HepG2 (cell line): Measurements from ENCODE around the gene IDH3G. TPM values are rescaled to one million over a fixed set of nuclear protein-coding genes. Genes with fewer than 3 reads are reported as not detected.

Experiments used
- ATAC-seq: fragments of 200-7000 bp; cut with Tn5 transposase; 3 replicates; pipeline ENCODE4 v1.9.1; 2020; ENCODE audit warnings: mild to moderate bottlenecking, moderate library complexity
- BruUV-seq: library from RNA; stranded (reverse); fragments of 400-500 nt; replicated peaks from 2 replicates; lab custom pipeline; 2021; lab: Mats Ljungman, UMichigan
- CTCF ChIA-PET: fragments of 300-600 bp; formaldehyde crosslinking; extraction: SDS; loops from one replicate; lab custom pipeline; 2021; ENCODE audit warnings: low total read pairs, inconsistent platforms, low intra/inter-chr PET ratio; lab: Yijun Ruan, JAX
- POLR2A ChIA-PET: fragments of 350-600 bp; sonication (Branson Sonifier 250); formaldehyde crosslinking; loops from one replicate; lab custom pipeline; 2020; ENCODE audit warnings: antibody characterized with exemption, inconsistent platforms; lab: Yijun Ruan, JAX
- DNase-seq: peaks from one replicate; pipeline ENCODE4 v3.0.0-alpha.2; 2015; ENCODE audit warnings: low spot score
- FAIRE-seq: peaks from 3 replicates; lab custom pipeline; 2011; peaks lifted over from hg19 to GRCh38; lab: Jason Lieb, UNC
- H2AFZ ChIP-seq: one replicate; pipeline ENCODE4 v1.6.1; 2011; ENCODE audit warnings: low read length, inconsistent platforms
- H3K27ac ChIP-seq: fragments of 300-600 bp; 3 replicates; pipeline ENCODE4 v1.8.0; 2011; ENCODE audit warnings: mixed run types, mild to moderate bottlenecking, mixed read lengths, low read length, inconsistent platforms; ENCODE audit not compliant: insufficient read depth; ENCODE audit errors: extremely low read length
- H3K27me3 ChIP-seq, 2 experiments: fragments of 200-600 bp in 1 of 2; 2 replicates in 1 of 2; 3 replicates in 1 of 2; pipeline versions ENCODE4 v1.6.0 to v1.8.0; 2011; ENCODE audit warnings: low read length in 2 of 2, mild to moderate bottlenecking in 2 of 2, moderate library complexity in 2 of 2, inconsistent platforms in 1 of 2; ENCODE audit not compliant: insufficient read depth in 2 of 2, control insufficient read depth in 1 of 2
- H3K36me3 ChIP-seq, 2 experiments: fragments of 200-600 bp in 1 of 2; replicated peaks in 1 of 2; 2 replicates in 1 of 2; 3 replicates in 1 of 2; pipeline versions ENCODE4 v1.5.1 to v1.8.0; 2011; ENCODE audit warnings: low read length in 2 of 2, inconsistent platforms in 1 of 2; ENCODE audit not compliant: insufficient read depth in 2 of 2, control insufficient read depth in 1 of 2
- H3K4me1 ChIP-seq: 2 replicates; pipeline ENCODE4 v1.5.1; 2012; ENCODE audit warnings: low read length, inconsistent platforms; ENCODE audit not compliant: insufficient read depth
- H3K4me2 ChIP-seq: 2 replicates; pipeline ENCODE4 v1.6.0; 2011; ENCODE audit warnings: low read depth, low read length, inconsistent platforms
- H3K4me3 ChIP-seq, 3 experiments: fragments of 200-600 bp in 1 of 3; sonication (generic), shearing (Covaris generic) in 1 of 3; replicated peaks in 1 of 3; 2 replicates each; pipeline ENCODE4 v1.5.1; 2011 to 2016; ENCODE audit warnings: low read length in 3 of 3, inconsistent platforms in 2 of 3, low read depth in 2 of 3, mild to moderate bottlenecking in 2 of 3, control low read depth in 1 of 3, mixed read lengths in 1 of 3; ENCODE audit not compliant: insufficient read depth in 1 of 3
- H3K79me2 ChIP-seq: one replicate; pipeline ENCODE4 v1.6.1; 2011; ENCODE audit warnings: low read length, inconsistent platforms; ENCODE audit not compliant: insufficient read depth
- H3K9ac ChIP-seq: 2 replicates; pipeline ENCODE4 v1.6.0; 2011; ENCODE audit warnings: mild to moderate bottlenecking, low read depth, low read length, inconsistent platforms; ENCODE audit not compliant: insufficient read depth
- H3K9me3 ChIP-seq: 2 replicates; pipeline ENCODE4 v1.5.1; 2012; ENCODE audit warnings: mild to moderate bottlenecking, low read length
- H4K20me1 ChIP-seq: 2 replicates; pipeline ENCODE4 v1.6.0; 2011; ENCODE audit warnings: inconsistent platforms, mild to moderate bottlenecking, low read length, moderate library complexity; ENCODE audit not compliant: insufficient read depth
- ARHGAP35 ChIP-seq: sonication (generic); formaldehyde crosslinking; IDR thresholded peaks from 2 replicates; pipeline ENCODE4 v1.9.0; 2022; ENCODE audit warnings: mild to moderate bottlenecking, inconsistent platforms, moderate library complexity, missing genetic modification reagents, borderline replicate concordance
- ELF3 ChIP-seq: IDR thresholded peaks from 2 replicates; pipeline ENCODE4 v1.6.1; 2016; ENCODE audit warnings: missing genetic modification reagents, missing compliant biosample characterization
- SNAI1 ChIP-seq: sonication (generic); formaldehyde crosslinking; IDR thresholded peaks from 2 replicates; pipeline ENCODE4 v1.5.0; 2020; ENCODE audit warnings: mild to moderate bottlenecking, missing genetic modification reagents, borderline replicate concordance
- TOPORS ChIP-seq: sonication (generic); formaldehyde crosslinking; IDR thresholded peaks from 2 replicates; pipeline ENCODE4 v1.8.0; 2023; ENCODE audit warnings: mild to moderate bottlenecking, missing genetic modification reagents
- ZNF33A ChIP-seq: sonication (generic); formaldehyde crosslinking; IDR thresholded peaks from 2 replicates; pipeline ENCODE4 v1.5.1; 2020; ENCODE audit warnings: missing genetic modification reagents, mild to moderate bottlenecking, moderate library complexity, borderline replicate concordance
- ZNF460 ChIP-seq: sonication (generic); formaldehyde crosslinking; IDR thresholded peaks from 2 replicates; pipeline ENCODE4 v1.5.1; 2020; ENCODE audit warnings: missing genetic modification reagents, mild to moderate bottlenecking, borderline replicate concordance
- WGBS: methylation state at CpG from one replicate; pipeline ENCODE4 v1.1.6; 2017; ENCODE audit warnings: low lambda C conversion rate; 5-methylcytosine and 5-hydroxymethylcytosine counted together
- in situ Hi-C: cut with HindIII; loops from 2 replicates; pipeline ENCODE4 v1.10.0; 2017; ENCODE audit warnings: low pct_unique_long_range_greater_than_20kb; ENCODE audit not compliant: extremely low pct_ligation_motif_present
- intact Hi-C: fragments of 100-400 bp; cut with micrococcal nuclease; formaldehyde crosslinking; loops from one replicate; pipeline ENCODE4 v1.10.0; 2022; ENCODE audit not compliant: unreplicated experiment
- polyA plus RNA-seq, 8 experiments: library from polyadenylated mRNA; depleted of rRNA in 3 of 8; stranded (reverse) in 7 of 8; unstranded in 1 of 8; fragments of >200 nt; fragmentation: Illumina TruSeq in 4 of 8; extraction: Trizol in 4 of 8; gene quantifications; 2 replicates each; pipeline versions ENCODE4 v1.2.1 to v1.2.3, GENCODE V29; 2011 to 2016; ENCODE audit warnings: low read depth in 4 of 8, missing spikeins in 1 of 8, mixed read lengths in 1 of 8; ENCODE audit not compliant: insufficient read depth in 1 of 8
- total RNA-seq, 5 experiments: library from RNA; depleted of rRNA; stranded (reverse); fragments of >200 nt; fragmentation: Illumina TruSeq; extraction: Trizol; gene quantifications; 2 replicates each; pipeline ENCODE4 v1.2.3, GENCODE V29; 2016; ENCODE audit warnings: low read depth in 1 of 5
- TF ChIP-seq, protein P1 (sequence below): sonication (generic); formaldehyde crosslinking; IDR thresholded peaks from 2 replicates; pipeline ENCODE4 v1.4.0; 2020; ENCODE audit warnings: missing genetic modification reagents
- TF ChIP-seq, protein P2 (sequence below): sonication (generic); formaldehyde crosslinking; IDR thresholded peaks from 2 replicates; pipeline ENCODE4 v1.5.0; 2020; ENCODE audit warnings: mild to moderate bottlenecking, missing genetic modification reagents, borderline replicate concordance

Gene IDH3G
- total and polyA plus RNA-seq, 2 of the 13 experiments (the other 11 are each of a cell fraction or from before 2014, with no cell fraction given) = 18.7 to 35.5 TPM

DNA sequence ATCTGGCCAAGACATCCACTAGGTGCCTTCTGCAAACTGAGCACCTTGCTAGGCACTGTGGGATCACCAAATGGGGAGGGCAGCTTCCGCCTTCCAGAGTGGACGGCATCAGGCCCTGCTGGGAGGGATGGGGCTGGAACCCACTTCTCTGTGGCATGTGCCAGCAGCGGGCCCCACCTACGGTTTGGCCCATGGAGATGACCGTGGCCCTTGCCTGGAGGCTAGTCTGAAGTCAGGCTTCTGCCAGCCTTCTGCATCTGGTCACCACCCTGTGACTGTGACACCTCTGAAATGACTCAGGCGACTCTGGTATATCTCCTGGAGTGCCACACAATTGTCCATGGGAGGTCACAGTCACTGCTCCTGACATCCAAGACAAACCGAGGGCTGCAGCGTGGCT is 7.5 kb upstream of the IDH3G start:
- Histone ChIP-seq H3K4me2 (no peak overlapping the region), H3K9me3 (no peaks in the 10 kb centered on the region), H3K27ac (no peak overlapping the region), H3K27me3 (peaks cover 2 to 22% of the 10 kb centered on the region in 2 experiments; a peak in 3 of 5 replicates), H3K4me1 (0 out of 2 replicates have a peak, but pooled peaks cover under 1% of the 10 kb centered on the region), H3K4me3 (no peak overlapping the region), H4K20me1 (no peaks in the 10 kb centered on the region), H2AFZ (no peak overlapping the region), H3K9ac (no peak overlapping the region), H3K79me2 (no peaks in the 10 kb centered on the region), H3K36me3 (peaks cover 0 to 2% of the 10 kb centered on the region in 2 experiments; a peak in 1 of 5 replicates)
- no peak for TF ChIP-seq SNAI1 (CRISPR knock-in tag)
- no peak for TF ChIP-seq ARHGAP35
- TF ChIP-seq, protein P1, sequence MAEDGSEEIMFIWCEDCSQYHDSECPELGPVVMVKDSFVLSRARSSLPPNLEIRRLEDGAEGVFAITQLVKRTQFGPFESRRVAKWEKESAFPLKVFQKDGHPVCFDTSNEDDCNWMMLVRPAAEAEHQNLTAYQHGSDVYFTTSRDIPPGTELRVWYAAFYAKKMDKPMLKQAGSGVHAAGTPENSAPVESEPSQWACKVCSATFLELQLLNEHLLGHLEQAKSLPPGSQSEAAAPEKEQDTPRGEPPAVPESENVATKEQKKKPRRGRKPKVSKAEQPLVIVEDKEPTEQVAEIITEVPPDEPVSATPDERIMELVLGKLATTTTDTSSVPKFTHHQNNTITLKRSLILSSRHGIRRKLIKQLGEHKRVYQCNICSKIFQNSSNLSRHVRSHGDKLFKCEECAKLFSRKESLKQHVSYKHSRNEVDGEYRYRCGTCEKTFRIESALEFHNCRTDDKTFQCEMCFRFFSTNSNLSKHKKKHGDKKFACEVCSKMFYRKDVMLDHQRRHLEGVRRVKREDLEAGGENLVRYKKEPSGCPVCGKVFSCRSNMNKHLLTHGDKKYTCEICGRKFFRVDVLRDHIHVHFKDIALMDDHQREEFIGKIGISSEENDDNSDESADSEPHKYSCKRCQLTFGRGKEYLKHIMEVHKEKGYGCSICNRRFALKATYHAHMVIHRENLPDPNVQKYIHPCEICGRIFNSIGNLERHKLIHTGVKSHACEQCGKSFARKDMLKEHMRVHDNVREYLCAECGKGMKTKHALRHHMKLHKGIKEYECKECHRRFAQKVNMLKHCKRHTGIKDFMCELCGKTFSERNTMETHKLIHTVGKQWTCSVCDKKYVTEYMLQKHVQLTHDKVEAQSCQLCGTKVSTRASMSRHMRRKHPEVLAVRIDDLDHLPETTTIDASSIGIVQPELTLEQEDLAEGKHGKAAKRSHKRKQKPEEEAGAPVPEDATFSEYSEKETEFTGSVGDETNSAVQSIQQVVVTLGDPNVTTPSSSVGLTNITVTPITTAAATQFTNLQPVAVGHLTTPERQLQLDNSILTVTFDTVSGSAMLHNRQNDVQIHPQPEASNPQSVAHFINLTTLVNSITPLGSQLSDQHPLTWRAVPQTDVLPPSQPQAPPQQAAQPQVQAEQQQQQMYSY (CRISPR knock-in tag) = no peak
- TF ChIP-seq ZNF460 (CRISPR knock-in tag) = no peak
- TF ChIP-seq ELF3 (CRISPR knock-in tag) = no peak
- TF ChIP-seq, protein P2, sequence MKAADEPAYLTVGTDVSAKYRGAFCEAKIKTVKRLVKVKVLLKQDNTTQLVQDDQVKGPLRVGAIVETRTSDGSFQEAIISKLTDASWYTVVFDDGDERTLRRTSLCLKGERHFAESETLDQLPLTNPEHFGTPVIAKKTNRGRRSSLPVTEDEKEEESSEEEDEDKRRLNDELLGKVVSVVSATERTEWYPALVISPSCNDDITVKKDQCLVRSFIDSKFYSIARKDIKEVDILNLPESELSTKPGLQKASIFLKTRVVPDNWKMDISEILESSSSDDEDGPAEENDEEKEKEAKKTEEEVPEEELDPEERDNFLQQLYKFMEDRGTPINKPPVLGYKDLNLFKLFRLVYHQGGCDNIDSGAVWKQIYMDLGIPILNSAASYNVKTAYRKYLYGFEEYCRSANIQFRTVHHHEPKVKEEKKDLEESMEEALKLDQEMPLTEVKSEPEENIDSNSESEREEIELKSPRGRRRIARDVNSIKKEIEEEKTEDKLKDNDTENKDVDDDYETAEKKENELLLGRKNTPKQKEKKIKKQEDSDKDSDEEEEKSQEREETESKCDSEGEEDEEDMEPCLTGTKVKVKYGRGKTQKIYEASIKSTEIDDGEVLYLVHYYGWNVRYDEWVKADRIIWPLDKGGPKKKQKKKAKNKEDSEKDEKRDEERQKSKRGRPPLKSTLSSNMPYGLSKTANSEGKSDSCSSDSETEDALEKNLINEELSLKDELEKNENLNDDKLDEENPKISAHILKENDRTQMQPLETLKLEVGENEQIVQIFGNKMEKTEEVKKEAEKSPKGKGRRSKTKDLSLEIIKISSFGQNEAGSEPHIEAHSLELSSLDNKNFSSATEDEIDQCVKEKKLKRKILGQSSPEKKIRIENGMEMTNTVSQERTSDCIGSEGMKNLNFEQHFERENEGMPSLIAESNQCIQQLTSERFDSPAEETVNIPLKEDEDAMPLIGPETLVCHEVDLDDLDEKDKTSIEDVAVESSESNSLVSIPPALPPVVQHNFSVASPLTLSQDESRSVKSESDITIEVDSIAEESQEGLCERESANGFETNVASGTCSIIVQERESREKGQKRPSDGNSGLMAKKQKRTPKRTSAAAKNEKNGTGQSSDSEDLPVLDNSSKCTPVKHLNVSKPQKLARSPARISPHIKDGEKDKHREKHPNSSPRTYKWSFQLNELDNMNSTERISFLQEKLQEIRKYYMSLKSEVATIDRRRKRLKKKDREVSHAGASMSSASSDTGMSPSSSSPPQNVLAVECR = no peak
- no peak for TF ChIP-seq TOPORS
- no peak for TF ChIP-seq ZNF33A (CRISPR knock-in tag)
- POLR2A ChIA-PET = no interaction called here
- CTCF ChIA-PET = no interaction called here
- no peak for FAIRE-seq
- peak; percentile 12; the same call in 2 of the 3 replicates for ATAC-seq
- BruUV-seq = no TSS peak
- in situ Hi-C loops = no loop called here
- intact Hi-C loops = no loop called here
- no peak for DNase-seq
- WGBS = 8% methylated on average over 2 of the region's 8 CpGs
